ELF-1 (cell line): Measurements from ENCODE around the gene CD52.
"Not testable (repeated sequence)": the region's sequence is repeated elsewhere in the genome, so short reads cannot be mapped to it uniquely, and the experiment has no call there.

Experiments
- DNase-seq: peaks from one replicate; pipeline ENCODE4 v3.0.0-alpha.2; 2016; ENCODE audit warnings: low read depth, low spot score

The CD52 gene

GRCh38 chr1:26284597-26285347 lies 33.0 kb upstream of the CD52 start:
- DNase-seq, result peak; percentile 86

- DNase-seq, result peak; percentile 89
Measured at GRCh38 chr1:26285366-26286063, 32.2 kb upstream of the CD52 start.

- DNase-seq, result no peak
Measured at GRCh38 chr1:26286064-26286416, 31.7 kb upstream of the CD52 start.

- DNase-seq, result no peak
Measured at GRCh38 chr1:26287033-26287711, 30.6 kb upstream of the CD52 start.

GRCh38 chr1:26287811-26288210 lies 29.9 kb upstream of the CD52 start:
- DNase-seq, result no peak

- no peak for DNase-seq
Measured at GRCh38 chr1:26288311-26288941, 29.3 kb upstream of the CD52 start.

GRCh38 chr1:26289158-26290059 lies 28.3 kb upstream of the CD52 start:
- no peak for DNase-seq

- DNase-seq, result peak; percentile 45
Measured at GRCh38 chr1:26290122-26290881, 27.5 kb upstream of the CD52 start.

- DNase-seq, result peak; percentile 68
Measured at GRCh38 chr1:26290882-26291261, 26.9 kb upstream of the CD52 start.

GRCh38 chr1:26291433-26291832 lies 26.3 kb upstream of the CD52 start:
- no peak for DNase-seq

- no peak for DNase-seq
Measured at GRCh38 chr1:26291939-26292338, 25.8 kb upstream of the CD52 start.

- not testable (repeated sequence) for DNase-seq
Measured at GRCh38 chr1:26292735-26293134, 25.0 kb upstream of the CD52 start.

GRCh38 chr1:26293911-26294463 lies 23.8 kb upstream of the CD52 start:
- DNase-seq, result no peak

- DNase-seq, result no peak
Measured at GRCh38 chr1:26295194-26296138, 22.3 kb upstream of the CD52 start.

GRCh38 chr1:26296340-26297056 lies 21.3 kb upstream of the CD52 start:
- no peak for DNase-seq

GRCh38 chr1:26297057-26297790 lies 20.5 kb upstream of the CD52 start:
- no peak for DNase-seq

GRCh38 chr1:26297791-26298124 lies 20.0 kb upstream of the CD52 start:
- DNase-seq, result no peak
